ENCODE data around the gene B4GALT3.
A peak's percentile ranks its signal among the peaks of the same experiment; 100 is the strongest.
"Not testable (repeated sequence)": the region's sequence is repeated elsewhere in the genome, so short reads cannot be mapped to it uniquely, and the experiment has no call there.

The B4GALT3 gene

DNA sequence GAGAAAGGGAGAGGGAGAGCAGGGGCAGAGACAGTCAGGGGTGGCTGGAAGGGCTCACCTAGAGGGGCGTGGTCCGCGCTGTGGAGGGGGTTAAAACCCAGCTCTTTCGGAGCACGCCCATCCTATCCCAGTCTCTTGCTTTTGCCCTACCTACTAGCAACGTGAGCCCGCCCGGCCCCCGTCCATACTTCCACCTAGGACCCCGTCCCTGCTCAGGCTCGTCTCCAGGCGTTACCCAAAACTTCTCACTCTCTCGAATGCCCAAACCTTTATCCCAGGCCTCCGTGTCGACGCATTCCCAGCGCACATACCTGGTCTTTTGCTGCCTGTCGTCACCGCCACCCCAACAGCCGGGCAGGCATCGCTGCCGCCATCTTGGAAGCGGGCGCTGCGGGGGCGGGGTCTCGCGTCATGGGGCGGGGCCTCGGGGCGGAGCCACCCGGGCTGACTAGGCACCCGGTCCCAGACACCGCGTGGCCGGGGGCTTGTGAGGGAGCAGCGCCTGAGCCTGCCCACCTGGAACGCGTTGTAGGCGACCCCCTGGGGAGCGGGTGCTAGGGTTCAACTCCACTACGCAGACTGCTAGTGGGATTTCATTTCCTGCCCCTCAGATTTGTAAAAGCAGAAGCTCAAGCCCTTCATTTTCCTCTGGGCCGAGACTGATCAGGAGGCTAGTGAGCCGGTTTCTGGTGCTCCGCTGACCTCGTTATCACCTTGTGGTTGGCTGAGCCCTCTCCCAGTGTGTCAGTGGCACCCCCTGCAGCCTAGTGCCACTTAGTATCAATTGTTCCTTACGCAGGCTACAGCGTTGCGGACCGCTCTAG, at the start of gene B4GALT3:
B4GALT3 (minus strand) TSS at position 396 of the 824 bp plus-strand sequence. CDS start 1,447 bp downstream, outside the sequence.
- TF ChIP-seq, protein P1, sequence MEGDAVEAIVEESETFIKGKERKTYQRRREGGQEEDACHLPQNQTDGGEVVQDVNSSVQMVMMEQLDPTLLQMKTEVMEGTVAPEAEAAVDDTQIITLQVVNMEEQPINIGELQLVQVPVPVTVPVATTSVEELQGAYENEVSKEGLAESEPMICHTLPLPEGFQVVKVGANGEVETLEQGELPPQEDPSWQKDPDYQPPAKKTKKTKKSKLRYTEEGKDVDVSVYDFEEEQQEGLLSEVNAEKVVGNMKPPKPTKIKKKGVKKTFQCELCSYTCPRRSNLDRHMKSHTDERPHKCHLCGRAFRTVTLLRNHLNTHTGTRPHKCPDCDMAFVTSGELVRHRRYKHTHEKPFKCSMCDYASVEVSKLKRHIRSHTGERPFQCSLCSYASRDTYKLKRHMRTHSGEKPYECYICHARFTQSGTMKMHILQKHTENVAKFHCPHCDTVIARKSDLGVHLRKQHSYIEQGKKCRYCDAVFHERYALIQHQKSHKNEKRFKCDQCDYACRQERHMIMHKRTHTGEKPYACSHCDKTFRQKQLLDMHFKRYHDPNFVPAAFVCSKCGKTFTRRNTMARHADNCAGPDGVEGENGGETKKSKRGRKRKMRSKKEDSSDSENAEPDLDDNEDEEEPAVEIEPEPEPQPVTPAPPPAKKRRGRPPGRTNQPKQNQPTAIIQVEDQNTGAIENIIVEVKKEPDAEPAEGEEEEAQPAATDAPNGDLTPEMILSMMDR (IDR thresholded peaks at IDR 0.05; ENCODE audit: control extremely low read depth, extremely low read depth, low read depth, missing control alignments): peak; percentile 7
- peak; percentile 97 for DNase-seq (ENCODE audit: extremely low spot score)
- ChIA-PET CTCF (interaction anchor here (1.4 to 2.5 kb wide), 3 partner anchors 11 to 205 kb away, joined by 4 to 22 read pairs (median 7); partner anchors contain the start of gene PPOX), POLR2A (interaction anchor here (0.6 to 1.0 kb wide), 2 partner anchors 11 to 105 kb away, joined by 4 read pairs; partner anchors contain the start of gene PPOX)

DNA sequence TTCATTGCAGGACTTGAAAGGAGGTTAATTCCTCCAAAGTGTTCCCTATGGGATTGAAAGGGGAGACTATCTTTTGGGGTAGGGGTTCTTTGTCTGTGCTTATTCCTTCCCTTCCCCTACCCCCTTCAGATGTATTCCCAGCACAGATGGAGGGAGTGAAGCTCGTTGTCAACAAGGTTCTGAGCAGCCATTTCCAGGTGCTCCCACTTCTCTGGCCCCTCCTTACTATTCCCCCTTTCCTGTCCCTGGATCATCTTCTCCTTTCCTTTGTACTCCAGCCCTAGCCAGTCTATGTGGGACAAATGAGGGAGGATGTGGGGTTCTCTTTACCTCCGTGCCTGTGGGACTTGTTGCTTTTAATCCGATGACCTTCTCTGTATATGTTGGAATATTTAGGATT, 49.5 kb upstream of the B4GALT3 start:
- ChIA-PET POLR2A (no interaction called here), CTCF (interaction anchor here (0.6 to 14.0 kb wide), 32 partner anchors 10 to 182 kb away, joined by 3 to 248 read pairs (median 6); partner anchors contain the start of genes CFAP126, FCER1G, NDUFS2 and NR1I3)
- DNase-seq (ENCODE audit: extremely low spot score): no peak
- TF ChIP-seq, protein P1 (IDR thresholded peaks at IDR 0.05; ENCODE audit: control extremely low read depth, extremely low read depth, low read depth, missing control alignments): no peak

DNA sequence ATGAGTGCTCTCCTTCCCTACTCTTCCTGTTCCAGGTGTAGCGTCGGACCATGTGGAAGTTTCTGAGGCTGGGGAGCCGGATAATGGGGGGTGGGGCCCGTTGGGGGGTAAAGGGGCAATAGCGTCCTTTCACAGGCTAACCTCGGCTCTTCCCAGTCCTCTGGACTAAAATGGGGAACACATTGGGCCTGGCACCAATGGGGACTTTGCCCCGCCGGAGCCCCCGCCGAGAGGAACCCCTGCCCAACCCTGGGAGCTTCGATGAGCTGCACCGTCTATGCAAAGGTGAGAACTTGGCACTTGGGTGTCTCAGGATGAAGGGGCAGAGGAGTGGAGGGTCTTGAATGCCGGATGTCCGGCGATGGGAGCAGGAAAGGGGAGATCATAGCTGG, 49.0 kb upstream of the B4GALT3 start:
- POLR2A ChIA-PET: interaction anchor here (0.9 to 1.2 kb wide), 4 partner anchors 19 to 69 kb away, joined by 3 to 8 read pairs (median 4); partner anchors contain the start of gene PPOX
- DNase-seq (ENCODE audit: extremely low spot score): no peak
- TF ChIP-seq, protein P1 (IDR thresholded peaks at IDR 0.05; ENCODE audit: control extremely low read depth, extremely low read depth, low read depth, missing control alignments): no peak
- CTCF ChIA-PET: interaction anchor here (0.8 to 14.0 kb wide), 39 partner anchors 11 to 228 kb away, joined by 3 to 248 read pairs (median 6); partner anchors contain the start of genes CFAP126, FCER1G, NDUFS2 and NR1I3

DNA sequence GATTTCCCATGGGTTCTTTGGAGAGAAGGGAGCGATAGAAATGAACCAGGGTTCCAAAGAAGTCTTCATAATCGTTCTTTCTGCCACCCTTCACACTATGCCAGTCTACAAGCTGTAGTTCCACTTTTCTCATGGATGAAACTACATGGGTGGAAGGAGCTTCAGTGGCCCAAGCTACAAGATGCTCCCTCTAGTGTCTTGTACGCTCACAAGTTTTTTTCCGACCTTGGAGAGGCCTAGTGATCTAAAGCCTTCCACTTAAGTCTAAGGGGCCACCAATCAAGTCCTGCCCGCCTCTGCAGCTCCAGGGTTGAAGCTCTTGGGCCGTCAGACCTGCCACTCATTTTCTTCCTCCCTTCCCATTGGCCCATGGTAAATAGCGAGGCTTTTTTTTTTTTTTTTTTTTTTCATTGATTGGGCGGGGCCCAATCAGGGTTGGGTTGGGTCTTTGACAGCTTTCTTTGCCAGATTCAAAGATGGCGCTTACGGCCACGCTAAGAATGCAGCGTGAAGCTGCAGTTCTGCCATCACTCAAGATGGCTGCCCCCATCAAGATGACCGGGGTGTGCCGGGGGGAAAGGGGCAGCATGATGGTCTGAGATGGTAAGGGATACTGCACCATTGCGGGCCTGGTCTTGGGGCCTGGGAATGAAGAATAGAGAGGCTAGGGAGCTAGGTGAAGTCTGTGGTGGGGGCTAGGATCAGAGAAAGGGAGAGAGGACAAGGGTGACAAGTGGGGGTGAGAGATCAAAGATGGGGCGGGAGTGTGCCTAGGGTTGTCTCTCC, 48.4 kb upstream of the B4GALT3 start, which contains the start of gene TOMM40L:
TOMM40L (plus strand) TSS at position 527 of the 786 bp plus-strand sequence. CDS start 430 bp downstream, outside the sequence.
- peak; percentile 94 for DNase-seq (ENCODE audit: extremely low spot score)
- TF ChIP-seq, protein P1 (IDR thresholded peaks at IDR 0.05; ENCODE audit: control extremely low read depth, extremely low read depth, low read depth, missing control alignments): peak; percentile 58
- ChIA-PET CTCF (interaction anchor here (0.8 to 14.0 kb wide), 39 partner anchors 11 to 227 kb away, joined by 3 to 248 read pairs (median 6); partner anchors contain the start of genes CFAP126, FCER1G, NDUFS2 and NR1I3), POLR2A (interaction anchor here (0.6 to 1.2 kb wide), 10 partner anchors 11 to 460 kb away, joined by 3 to 11 read pairs (median 4); partner anchors contain the start of genes NDUFS2 and PPOX)

DNA sequence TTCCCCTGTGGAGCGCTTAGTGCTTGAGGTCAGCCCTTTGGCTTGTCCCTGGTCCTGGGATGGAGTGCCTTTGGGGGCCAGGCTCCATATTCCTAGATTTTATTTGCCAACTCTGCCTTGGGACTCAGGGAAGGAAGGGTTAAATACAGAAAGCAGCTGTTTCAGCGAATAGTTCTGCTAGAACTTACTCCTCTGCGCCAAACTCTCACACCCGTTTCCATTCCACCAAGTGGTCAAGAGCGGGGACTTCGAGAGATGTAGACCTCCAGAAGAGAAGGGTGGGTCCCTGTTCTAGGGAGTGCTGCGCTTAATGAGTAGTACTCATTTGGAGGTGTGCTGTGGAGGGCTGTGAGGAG, 47.8 kb upstream of the B4GALT3 start:
- TF ChIP-seq, protein P1 (IDR thresholded peaks at IDR 0.05; ENCODE audit: control extremely low read depth, extremely low read depth, low read depth, missing control alignments): no peak
- DNase-seq (ENCODE audit: extremely low spot score): no peak
- CTCF ChIA-PET: interaction anchor here (0.8 to 14.0 kb wide), 33 partner anchors 11 to 226 kb away, joined by 3 to 248 read pairs (median 6); partner anchors contain the start of genes CFAP126, FCER1G, NDUFS2 and NR1I3

DNA sequence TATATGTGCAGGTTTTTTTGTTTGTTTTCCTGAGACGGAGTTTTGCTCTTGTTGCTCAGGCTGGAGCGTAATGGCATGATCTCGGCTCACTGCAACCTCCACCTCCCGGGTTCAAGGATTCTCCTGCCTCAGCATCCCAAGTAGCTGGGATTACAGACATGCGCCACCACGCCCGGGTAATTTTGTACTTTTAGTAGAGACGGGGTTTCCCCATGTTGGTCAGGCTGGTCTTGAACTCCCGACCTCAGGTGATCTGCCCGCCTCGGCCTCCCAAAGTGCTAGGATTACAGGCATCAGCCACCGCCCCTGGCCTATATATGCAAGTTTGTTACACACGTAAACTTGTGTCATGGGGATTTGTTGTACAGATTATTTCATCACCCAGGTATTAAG, 47.4 kb upstream of the B4GALT3 start:
- POLR2A ChIA-PET; DNase-seq (ENCODE audit: extremely low spot score): not testable (repeated sequence)
- CTCF ChIA-PET: interaction anchor here (0.9 to 14.0 kb wide), 10 partner anchors 11 to 226 kb away, joined by 3 to 248 read pairs (median 16); partner anchors contain the start of genes FCER1G, NDUFS2 and PCP4L1

More for the DNA sequence above, 47.8 kb upstream of the B4GALT3 start:
- POLR2A ChIA-PET: interaction anchor here (0.6 to 1.2 kb wide), 9 partner anchors 11 to 459 kb away, joined by 3 to 11 read pairs (median 4); partner anchors contain the start of genes NDUFS2 and PPOX

Measured in GM10248 (cell line).